Osteocyte (in vitro differentiated cells): ENCODE measurements around the gene POLG. TPM values are rescaled to one million over a fixed set of nuclear protein-coding genes. Genes with fewer than 3 reads are reported as not detected.

Experiments used
- DNase-seq: peaks from one replicate; pipeline ENCODE4 v3.0.0; 2021; ENCODE audit warnings: mixed read lengths; ENCODE audit not compliant: unreplicated experiment; ENCODE audit errors: extremely low spot score
- H3K27ac Mint-ChIP-seq: one replicate; pipeline ENCODE4 v1.8.0; 2021; ENCODE audit warnings: mild to moderate bottlenecking, mixed read lengths; ENCODE audit not compliant: unreplicated experiment
- H3K27me3 Mint-ChIP-seq: one replicate; pipeline ENCODE4 v1.8.0; 2021; ENCODE audit warnings: mixed read lengths; ENCODE audit not compliant: unreplicated experiment
- H3K36me3 Mint-ChIP-seq: one replicate; pipeline ENCODE4 v1.8.0; 2021; ENCODE audit warnings: mixed read lengths; ENCODE audit not compliant: unreplicated experiment
- H3K4me1 Mint-ChIP-seq: one replicate; pipeline ENCODE4 v1.8.0; 2021; ENCODE audit warnings: mixed read lengths; ENCODE audit not compliant: unreplicated experiment
- H3K4me3 Mint-ChIP-seq: one replicate; pipeline ENCODE4 v1.8.0; 2021; ENCODE audit warnings: mild to moderate bottlenecking, moderate library complexity, mixed read lengths; ENCODE audit not compliant: unreplicated experiment
- H3K9me3 Mint-ChIP-seq: one replicate; pipeline ENCODE4 v1.8.0; 2021; ENCODE audit warnings: mixed read lengths; ENCODE audit not compliant: unreplicated experiment
- total RNA-seq: library from RNA; stranded (reverse); gene quantifications from 2 replicates; pipeline ENCODE4 v1.2.1, GENCODE V29; 2021
- TF ChIP-seq, protein P1 (sequence below): fragments of 200-600 bp; sonication (generic); IDR thresholded peaks from 2 replicates; pipeline ENCODE4 v1.5.0; 2021; ENCODE audit warnings: antibody characterized with exemption, mild to moderate bottlenecking, moderate library complexity

The POLG gene
- total RNA-seq, 1 donor from 2014 or later: 60.8 TPM

DNA sequence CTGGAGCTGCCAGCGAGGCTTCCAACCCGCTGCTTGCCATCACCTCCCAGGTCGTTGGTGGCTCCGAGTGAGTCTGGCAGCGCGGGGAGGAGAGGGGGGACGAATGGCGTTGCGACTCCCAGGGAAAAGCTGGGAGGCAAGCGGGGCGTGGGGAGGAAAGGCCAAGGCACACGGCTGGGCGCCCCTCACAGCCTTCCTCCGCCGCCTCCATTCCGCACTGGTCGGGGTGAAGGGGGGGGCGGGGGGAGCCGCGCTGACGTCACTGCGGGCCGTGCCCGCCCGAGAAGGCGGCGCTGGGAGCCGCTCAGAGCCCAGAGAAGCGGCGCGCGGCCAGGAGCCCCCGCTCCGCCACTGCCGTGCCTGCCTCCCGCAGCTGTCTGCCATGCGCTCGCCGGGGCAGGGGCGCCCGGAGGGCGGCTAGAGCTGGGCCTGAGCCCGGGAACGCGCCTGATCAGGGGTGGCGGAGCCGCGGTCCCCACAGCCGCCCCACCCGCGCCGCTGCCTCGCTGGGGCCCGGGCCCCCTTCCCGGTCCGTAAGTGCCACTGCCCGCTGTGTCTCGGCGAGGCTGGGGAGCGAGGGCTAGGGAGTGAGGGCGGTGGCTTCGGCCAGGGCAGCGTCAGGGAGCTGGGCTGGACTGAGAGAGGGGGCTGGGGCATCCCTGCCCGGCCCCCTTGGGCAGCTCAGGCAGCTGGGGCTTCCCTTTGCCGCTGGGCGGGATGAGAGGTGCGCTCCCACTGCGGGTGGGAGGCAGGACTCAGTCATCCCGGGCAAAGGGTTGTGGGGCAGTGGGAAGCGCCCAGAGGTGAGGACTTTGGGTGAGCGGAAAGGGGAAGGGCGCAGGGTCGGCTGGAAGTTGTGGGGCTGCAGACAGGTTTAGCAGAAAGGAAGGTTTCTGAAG is 27.8 kb upstream of the POLG start:
- Mint-ChIP-seq H3K4me3 (no peak overlapping the region), H3K27ac (no peak overlapping the region), H3K9me3 (no peaks in the 10 kb centered on the region), H3K4me1 (peaks cover 10% of the 10 kb centered on the region), H3K36me3 (no peaks in the 10 kb centered on the region), H3K27me3 (peaks cover 87% of the 10 kb centered on the region)
- no peak for DNase-seq
- TF ChIP-seq, protein P1, sequence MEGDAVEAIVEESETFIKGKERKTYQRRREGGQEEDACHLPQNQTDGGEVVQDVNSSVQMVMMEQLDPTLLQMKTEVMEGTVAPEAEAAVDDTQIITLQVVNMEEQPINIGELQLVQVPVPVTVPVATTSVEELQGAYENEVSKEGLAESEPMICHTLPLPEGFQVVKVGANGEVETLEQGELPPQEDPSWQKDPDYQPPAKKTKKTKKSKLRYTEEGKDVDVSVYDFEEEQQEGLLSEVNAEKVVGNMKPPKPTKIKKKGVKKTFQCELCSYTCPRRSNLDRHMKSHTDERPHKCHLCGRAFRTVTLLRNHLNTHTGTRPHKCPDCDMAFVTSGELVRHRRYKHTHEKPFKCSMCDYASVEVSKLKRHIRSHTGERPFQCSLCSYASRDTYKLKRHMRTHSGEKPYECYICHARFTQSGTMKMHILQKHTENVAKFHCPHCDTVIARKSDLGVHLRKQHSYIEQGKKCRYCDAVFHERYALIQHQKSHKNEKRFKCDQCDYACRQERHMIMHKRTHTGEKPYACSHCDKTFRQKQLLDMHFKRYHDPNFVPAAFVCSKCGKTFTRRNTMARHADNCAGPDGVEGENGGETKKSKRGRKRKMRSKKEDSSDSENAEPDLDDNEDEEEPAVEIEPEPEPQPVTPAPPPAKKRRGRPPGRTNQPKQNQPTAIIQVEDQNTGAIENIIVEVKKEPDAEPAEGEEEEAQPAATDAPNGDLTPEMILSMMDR: no peak

DNA sequence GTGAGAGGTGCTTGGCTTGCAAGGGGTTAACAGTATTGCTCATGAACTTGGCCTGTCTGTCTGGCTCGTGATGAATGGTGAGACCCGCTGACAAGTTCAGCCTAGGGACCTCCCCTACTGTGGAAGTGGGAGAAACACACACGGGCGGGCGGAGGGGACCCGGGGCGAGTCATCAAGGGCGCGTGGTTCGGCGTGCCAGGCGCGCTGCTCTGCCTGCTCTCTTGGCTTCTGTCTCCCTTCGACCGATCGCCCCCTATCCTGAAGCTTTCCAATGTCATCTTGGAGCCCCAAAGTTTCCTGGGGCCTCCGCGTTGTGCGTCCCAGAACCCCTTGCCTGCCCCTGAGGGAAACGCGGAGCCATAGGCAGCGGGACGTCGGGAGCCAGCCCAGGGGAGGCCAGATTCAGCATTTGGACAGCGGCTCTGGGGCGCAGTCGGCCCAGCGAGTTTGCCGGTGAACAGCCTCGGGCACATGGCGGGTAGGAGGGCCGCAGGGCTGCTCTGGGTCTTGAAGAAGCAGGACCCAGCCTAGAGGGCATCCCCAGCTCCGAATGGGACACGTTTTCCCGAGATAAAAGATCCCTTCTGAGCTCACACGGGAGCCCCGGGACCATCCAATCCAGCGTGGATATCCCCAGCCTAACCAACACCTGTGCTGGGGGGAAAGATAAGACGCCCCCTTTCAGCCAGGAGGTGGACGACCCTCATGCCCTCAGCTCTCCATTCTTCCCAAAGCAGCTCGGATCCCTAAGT is 27.0 kb upstream of the POLG start:
- no peak overlapping the region for H3K27ac Mint-ChIP-seq
- DNase-seq: no peak
- TF ChIP-seq, protein P1: no peak
- H3K9me3 Mint-ChIP-seq: no peaks in the 10 kb centered on the region
- no peaks in the 10 kb centered on the region for H3K36me3 Mint-ChIP-seq
- H3K4me1 Mint-ChIP-seq: peaks cover 7% of the 10 kb centered on the region
- H3K27me3 Mint-ChIP-seq: peaks cover 87% of the 10 kb centered on the region
- no peak overlapping the region for H3K4me3 Mint-ChIP-seq

- H3K27me3 Mint-ChIP-seq: peaks cover 85% of the 10 kb centered on the region
- TF ChIP-seq, protein P1: no peak
- no peak for DNase-seq
These were observed 25.8 kb upstream of the POLG start for GRCh38 chr15:89360294-89360971.

DNA sequence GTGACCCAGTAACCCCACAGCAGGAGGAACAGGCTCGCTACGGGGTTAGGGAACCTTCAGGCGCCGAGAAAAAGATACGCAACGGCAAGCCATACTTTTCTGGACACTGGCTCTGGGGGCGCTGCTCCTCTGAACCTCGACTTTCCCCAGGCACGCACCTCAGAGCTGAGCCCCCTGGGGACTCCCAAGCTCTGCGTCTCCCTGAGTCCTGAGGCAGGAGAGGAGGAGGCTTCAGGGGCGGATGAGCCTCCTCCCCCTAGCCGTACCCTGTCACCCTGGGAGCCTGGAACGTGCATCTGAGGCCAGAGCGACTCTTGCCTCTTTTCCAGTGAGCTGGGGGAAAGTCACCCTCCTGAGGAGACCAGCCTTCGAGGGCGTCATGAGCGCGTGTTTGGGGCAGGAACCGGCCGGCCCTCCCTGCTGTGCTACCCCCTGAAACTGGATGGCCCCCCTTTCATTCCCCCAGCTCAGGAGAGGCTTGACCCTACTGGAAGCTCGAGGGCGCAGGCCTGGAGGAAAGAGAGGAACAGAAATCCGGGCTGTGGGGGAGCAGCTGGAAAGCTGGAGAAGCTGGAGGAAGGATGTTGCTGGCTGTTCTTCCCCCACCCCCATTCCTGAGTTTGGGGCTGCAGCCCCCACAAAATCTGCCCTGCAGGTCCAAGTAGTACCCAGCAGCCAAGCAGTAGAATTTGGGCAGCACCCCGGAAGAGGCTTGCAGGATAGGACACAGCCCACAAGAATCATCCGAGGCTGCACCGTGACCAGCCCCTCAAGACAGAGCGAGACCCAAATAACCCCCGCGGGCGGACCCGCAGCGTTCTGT is 25.1 kb upstream of the POLG start:
- peaks cover 83% of the 10 kb centered on the region for H3K27me3 Mint-ChIP-seq
- peaks cover 7% of the 10 kb centered on the region for H3K4me1 Mint-ChIP-seq
- TF ChIP-seq, protein P1: no peak
- no peaks in the 10 kb centered on the region for H3K9me3 Mint-ChIP-seq
- H3K4me3 Mint-ChIP-seq: no peak overlapping the region
- H3K36me3 Mint-ChIP-seq: no peaks in the 10 kb centered on the region
- no peak for DNase-seq
- no peak overlapping the region for H3K27ac Mint-ChIP-seq

More at GRCh38 chr15:89360294-89360971, 25.8 kb upstream of the POLG start:
- peaks cover 7% of the 10 kb centered on the region for H3K4me1 Mint-ChIP-seq
- H3K36me3 Mint-ChIP-seq: no peaks in the 10 kb centered on the region
- H3K9me3 Mint-ChIP-seq: no peaks in the 10 kb centered on the region
- H3K27ac Mint-ChIP-seq: no peak overlapping the region
- no peak overlapping the region for H3K4me3 Mint-ChIP-seq
